Body of pancreas (tissue), 4 donors: ENCODE data around the gene HIBADH.

Source experiments
- CTCF ChIP-seq, 7 experiments: fragments of 450-650 bp in 4 of 7; fragments of 200-600 bp in 3 of 7; sonication (generic) in 3 of 7; IDR thresholded peaks; one replicate each; pipeline ENCODE4 v1.5.1; 2016 to 2019; ENCODE audit warnings: antibody characterized with exemption in 7 of 7
- POLR2A ChIP-seq, 3 donors: fragments of 450-650 bp; IDR thresholded peaks; one replicate each; pipeline ENCODE4 v1.6.1; 2016; ENCODE audit warnings: antibody characterized with exemption in 3 of 3, mild to moderate bottlenecking in 2 of 3

GRCh38 chr7:27686315-27686714 lies 23.6 kb upstream of the HIBADH start:
- TF ChIP-seq CTCF (IDR thresholded peaks at IDR 0.05) = no peak
- no peak for TF ChIP-seq POLR2A (IDR thresholded peaks at IDR 0.05)
